Fibroblast of peridontal ligament (primary cell): Measurements from ENCODE around the gene PARD3B.

Experiments
- DNase-seq: peaks from one replicate; pipeline ENCODE4 v3.0.0-alpha.2; 2010; ENCODE audit errors: extremely low read depth

Gene PARD3B

GRCh38 chr2:204948822-204949221 is 403.5 kb downstream of the PARD3B start:
- DNase-seq, result no peak

- DNase-seq, result peak; percentile 66
Observed at GRCh38 chr2:204950695-204951346, 405.5 kb downstream of the PARD3B start.

- DNase-seq, result no peak
Observed at GRCh38 chr2:204958371-204958770, 413.1 kb downstream of the PARD3B start.

- no peak for DNase-seq
Observed at GRCh38 chr2:204964414-204964813, 419.1 kb downstream of the PARD3B start.

GRCh38 chr2:204966245-204966644 is 421.0 kb downstream of the PARD3B start:
- no peak for DNase-seq

- no peak for DNase-seq
Observed at GRCh38 chr2:204967199-204967960, 422.1 kb downstream of the PARD3B start.

- DNase-seq, result no peak
Observed at GRCh38 chr2:204971206-204971907, 426.1 kb downstream of the PARD3B start.

GRCh38 chr2:204972161-204972560 is 426.9 kb downstream of the PARD3B start:
- no peak for DNase-seq

GRCh38 chr2:204972606-204973336 is 427.5 kb downstream of the PARD3B start:
- DNase-seq, result no peak

- DNase-seq, result no peak
Observed at GRCh38 chr2:204973616-204974015, 428.3 kb downstream of the PARD3B start.

GRCh38 chr2:204974487-204974886 is 429.2 kb downstream of the PARD3B start:
- no peak for DNase-seq

- DNase-seq, result no peak
Observed at GRCh38 chr2:204977914-204978313, 432.6 kb downstream of the PARD3B start.

- peak; percentile 16 for DNase-seq
Observed at GRCh38 chr2:204982303-204982702, 437.0 kb downstream of the PARD3B start.

GRCh38 chr2:204984518-204984917 is 439.2 kb downstream of the PARD3B start:
- DNase-seq, result no peak

- DNase-seq, result no peak
Observed at GRCh38 chr2:204986641-204987040, 441.4 kb downstream of the PARD3B start.

- no peak for DNase-seq
Observed at GRCh38 chr2:204988836-204989235, 443.6 kb downstream of the PARD3B start.

GRCh38 chr2:204989877-204990276 is 444.6 kb downstream of the PARD3B start:
- DNase-seq, result no peak

GRCh38 chr2:205001300-205001966 is 456.2 kb downstream of the PARD3B start:
- DNase-seq, result no peak

- no peak for DNase-seq
Observed at GRCh38 chr2:205002390-205002789, 457.1 kb downstream of the PARD3B start.

GRCh38 chr2:205003288-205003687 is 458.0 kb downstream of the PARD3B start:
- DNase-seq, result no peak

- no peak for DNase-seq
Observed at GRCh38 chr2:205010196-205010595, 464.9 kb downstream of the PARD3B start.

- DNase-seq, result no peak
Observed at GRCh38 chr2:205011031-205011430, 465.8 kb downstream of the PARD3B start.
